ENCODE data around the gene GNG7. TPM values are rescaled to one million over a fixed set of nuclear protein-coding genes. Genes with fewer than 3 reads are reported as not detected.
A peak's percentile ranks its signal among the peaks of the same experiment; 100 is the strongest.
"Not testable (repeated sequence)": the region's sequence is repeated elsewhere in the genome, so short reads cannot be mapped to it uniquely, and the experiment has no call there.

Gene GNG7
- total and polyA plus RNA-seq, 2 experiments from 2014 or later, result 0.11 to 0.13 TPM

- H3K9ac ChIP-seq, result peak overlapping the region; percentile 98
- H4K20me1 ChIP-seq (ENCODE audit: insufficient read depth), result no peaks in the 10 kb centered on the region
- peak overlapping the region; percentile 84 for H3K4me2 ChIP-seq (ENCODE audit: unreplicated experiment)
- peak overlapping the region; percentile 26; the same call in 1 of the 2 replicates for H2AFZ ChIP-seq
- H3K27me3 ChIP-seq (replicated peaks; ENCODE audit: insufficient read depth), result no peaks in the 10 kb centered on the region
- no peaks in the 10 kb centered on the region for H3K4me1 ChIP-seq (ENCODE audit: insufficient read depth)
- H3K36me3 ChIP-seq (ENCODE audit: low read depth), result peaks cover 11% of the 10 kb centered on the region
- TF ChIP-seq EZH2 (IDR thresholded peaks at IDR 0.05; ENCODE audit: insufficient read depth, poor library complexity, severe bottlenecking) (no peak), EZH2phosphoT487 (IDR thresholded peaks at IDR 0.05; ENCODE audit: insufficient read depth, low read depth) (no peak)
- peaks cover 32% of the 10 kb centered on the region for H3K79me2 ChIP-seq (ENCODE audit: insufficient read depth)
- peak overlapping the region; percentile 93 for H3K27ac ChIP-seq
- peak overlapping the region; percentile 100 for H3K4me3 ChIP-seq
- no peaks in the 10 kb centered on the region for H3K9me3 ChIP-seq (ENCODE audit: low read depth)
- H3F3A ChIP-seq (ENCODE audit: insufficient read depth), result peaks cover 27% of the 10 kb centered on the region
- DNase-seq, result peak; percentile 84
- WGBS, 2 experiments (ENCODE audit: low coverage in 1 of 2, low lambda C conversion rate in 2 of 2, missing lambda C conversion rate in 2 of 2), result 1% methylated on average over 41 to 45 of the region's 45 CpGs
- no peaks in the 10 kb centered on the region for H3K9me2 ChIP-seq (ENCODE audit: insufficient read depth)
- in situ Hi-C loops (cut with MboI), result no loop called here
Observed at GRCh38 chr19:2475018-2475701, 227.3 kb downstream of the GNG7 start.

GRCh38 chr19:2474232-2475017 lies 228.1 kb downstream of the GNG7 start:
- in situ Hi-C loops (cut with MboI), result loop anchor here (5.0 kb wide), 1 partner anchor 138 kb away; no protein-coding TSS in a partner anchor

GRCh38 chr19:2469915-2470200 lies 232.6 kb downstream of the GNG7 start:
- not testable (repeated sequence) for H3K27ac ChIP-seq; H4K20me1 ChIP-seq (ENCODE audit: insufficient read depth); H3K27me3 ChIP-seq (replicated peaks; ENCODE audit: insufficient read depth); H3K36me3 ChIP-seq (ENCODE audit: low read depth); H2AFZ ChIP-seq; DNase-seq; H3K9me3 ChIP-seq (ENCODE audit: low read depth); H3K9ac ChIP-seq; H3K4me3 ChIP-seq; H3K79me2 ChIP-seq (ENCODE audit: insufficient read depth); H3F3A ChIP-seq (ENCODE audit: insufficient read depth); H3K9me2 ChIP-seq (ENCODE audit: insufficient read depth)
- WGBS, 2 experiments (ENCODE audit: low coverage in 1 of 2, low lambda C conversion rate in 2 of 2, missing lambda C conversion rate in 2 of 2), result 77 to 82% methylated on average over 8 of the region's 8 CpGs
- peaks cover 12% of the 10 kb centered on the region for H3K4me1 ChIP-seq (ENCODE audit: insufficient read depth)
- peak overlapping the region; percentile 35 for H3K4me2 ChIP-seq (ENCODE audit: unreplicated experiment)
- in situ Hi-C loops (cut with MboI), result loop anchor here (5.0 kb wide), 1 partner anchor 142 kb away; no protein-coding TSS in a partner anchor

More at GRCh38 chr19:2474232-2475017, 228.1 kb downstream of the GNG7 start:
- DNase-seq, result peak; percentile 97
- peaks cover 11% of the 10 kb centered on the region for H3K36me3 ChIP-seq (ENCODE audit: low read depth)
- 9 to 11% methylated on average over 56 to 59 of the region's 60 CpGs for WGBS, 2 experiments (ENCODE audit: low coverage in 1 of 2, low lambda C conversion rate in 2 of 2, missing lambda C conversion rate in 2 of 2)
- no peak overlapping the region for H2AFZ ChIP-seq
- H4K20me1 ChIP-seq (ENCODE audit: insufficient read depth), result no peaks in the 10 kb centered on the region
- peaks cover 32% of the 10 kb centered on the region for H3K79me2 ChIP-seq (ENCODE audit: insufficient read depth)
- H3K4me1 ChIP-seq (ENCODE audit: insufficient read depth), result peaks cover 5% of the 10 kb centered on the region
- no peaks in the 10 kb centered on the region for H3K9me3 ChIP-seq (ENCODE audit: low read depth)
- H3K4me3 ChIP-seq, result peak overlapping the region; percentile 100
- no peaks in the 10 kb centered on the region for H3K9me2 ChIP-seq (ENCODE audit: insufficient read depth)
- peak overlapping the region; percentile 98 for H3K9ac ChIP-seq
- no peaks in the 10 kb centered on the region for H3K27me3 ChIP-seq (replicated peaks; ENCODE audit: insufficient read depth)
- peak overlapping the region; percentile 93 for H3K27ac ChIP-seq
- peak overlapping the region; percentile 84 for H3K4me2 ChIP-seq (ENCODE audit: unreplicated experiment)
- H3F3A ChIP-seq (ENCODE audit: insufficient read depth), result peaks cover 20% of the 10 kb centered on the region
- TF ChIP-seq EZH2phosphoT487 (IDR thresholded peaks at IDR 0.05; ENCODE audit: insufficient read depth, low read depth) (no peak), EZH2 (IDR thresholded peaks at IDR 0.05; ENCODE audit: insufficient read depth, poor library complexity, severe bottlenecking) (no peak)

- Histone ChIP-seq H3K9me2 (ENCODE audit: insufficient read depth) (no peaks in the 10 kb centered on the region), H3K9me3 (ENCODE audit: low read depth) (no peaks in the 10 kb centered on the region), H2AFZ (peak overlapping the region; percentile 38; the same call in 1 of the 2 replicates), H3K79me2 (ENCODE audit: insufficient read depth) (no peaks in the 10 kb centered on the region), H3K4me3 (no peak overlapping the region), H3K9ac (no peak overlapping the region), H3F3A (ENCODE audit: insufficient read depth) (no peaks in the 10 kb centered on the region), H3K36me3 (ENCODE audit: low read depth) (no peaks in the 10 kb centered on the region), H4K20me1 (ENCODE audit: insufficient read depth) (no peaks in the 10 kb centered on the region), H3K27me3 (replicated peaks; ENCODE audit: insufficient read depth) (no peaks in the 10 kb centered on the region), H3K27ac (no peak overlapping the region), H3K4me2 (ENCODE audit: unreplicated experiment) (peak overlapping the region; percentile 35), H3K4me1 (ENCODE audit: insufficient read depth) (peaks cover 12% of the 10 kb centered on the region)
- TF ChIP-seq EZH2 (IDR thresholded peaks at IDR 0.05; ENCODE audit: insufficient read depth, poor library complexity, severe bottlenecking) (no peak), EZH2phosphoT487 (IDR thresholded peaks at IDR 0.05; ENCODE audit: insufficient read depth, low read depth) (no peak)
- DNase-seq, result peak; percentile 83
- in situ Hi-C loops (cut with MboI), result no loop called here
- 23 to 30% methylated on average over 23 of the region's 23 CpGs for WGBS, 2 experiments (ENCODE audit: low coverage in 1 of 2, low lambda C conversion rate in 2 of 2, missing lambda C conversion rate in 2 of 2)
Observed at GRCh38 chr19:2469102-2469914, 233.2 kb downstream of the GNG7 start.
